CD4-positive, alpha-beta T cell treated with Interleukin-17A for 4 hours (primary cell): ENCODE data around the gene SPAG6.

Experiments
- DNase-seq: peaks from one replicate; pipeline ENCODE4 v3.0.0-alpha.2; 2020; ENCODE audit warnings: mixed read lengths

Gene SPAG6

GRCh38 chr10:22322641-22323160, 22.6 kb upstream of the SPAG6 start:
- no peak for DNase-seq

- no peak for DNase-seq
Measured at GRCh38 chr10:22323538-22324305, 21.6 kb upstream of the SPAG6 start.

GRCh38 chr10:22324413-22324812, 20.9 kb upstream of the SPAG6 start:
- DNase-seq = no peak

- no peak for DNase-seq
Measured at GRCh38 chr10:22324893-22325271, 20.4 kb upstream of the SPAG6 start.

- peak; percentile 83 for DNase-seq
Measured at GRCh38 chr10:22325272-22326144, 19.8 kb upstream of the SPAG6 start.

GRCh38 chr10:22326145-22326702, 19.1 kb upstream of the SPAG6 start:
- DNase-seq = no peak

- DNase-seq = no peak
Measured at GRCh38 chr10:22329150-22329549, 16.1 kb upstream of the SPAG6 start.

- no peak for DNase-seq
Measured at GRCh38 chr10:22332116-22332692, 13.1 kb upstream of the SPAG6 start.

GRCh38 chr10:22333167-22333974, 11.9 kb upstream of the SPAG6 start:
- peak; percentile 43 for DNase-seq

GRCh38 chr10:22333975-22334282, 11.4 kb upstream of the SPAG6 start:
- no peak for DNase-seq

GRCh38 chr10:22334414-22335172, 10.7 kb upstream of the SPAG6 start:
- no peak for DNase-seq

- peak; percentile 72 for DNase-seq
Measured at GRCh38 chr10:22335173-22335933, 9.9 kb upstream of the SPAG6 start.

- DNase-seq = no peak
Measured at GRCh38 chr10:22338185-22338900, 7.0 kb upstream of the SPAG6 start.

- no peak for DNase-seq
Measured at GRCh38 chr10:22338931-22339330, 6.4 kb upstream of the SPAG6 start.

GRCh38 chr10:22339761-22340328, 5.5 kb upstream of the SPAG6 start:
- DNase-seq = no peak

- peak; percentile 56 for DNase-seq
Measured at GRCh38 chr10:22340329-22341189, 4.7 kb upstream of the SPAG6 start.

- DNase-seq = peak; percentile 17
Measured at GRCh38 chr10:22341190-22341925, 3.9 kb upstream of the SPAG6 start.

GRCh38 chr10:22341926-22342196, 3.4 kb upstream of the SPAG6 start:
- DNase-seq = no peak
